ENCODE data around the gene SH3BGRL3. TPM values are rescaled to one million over a fixed set of nuclear protein-coding genes. Genes with fewer than 3 reads are reported as not detected.

The SH3BGRL3 gene
- total RNA-seq, 4 donors from 2014 or later, result 134 to 314 (median 215) TPM

GRCh38 chr1:26314501-26314900 lies 34.6 kb downstream of the SH3BGRL3 start:
- H3K4me3 ChIP-seq, result no peak overlapping the region
- H3K4me1 ChIP-seq, result peaks cover 0 to 11% (median 0%) of the 10 kb centered on the region in 4 donors
- H3K36me3 ChIP-seq, result no peaks in the 10 kb centered on the region
- TF ChIP-seq, protein P1, sequence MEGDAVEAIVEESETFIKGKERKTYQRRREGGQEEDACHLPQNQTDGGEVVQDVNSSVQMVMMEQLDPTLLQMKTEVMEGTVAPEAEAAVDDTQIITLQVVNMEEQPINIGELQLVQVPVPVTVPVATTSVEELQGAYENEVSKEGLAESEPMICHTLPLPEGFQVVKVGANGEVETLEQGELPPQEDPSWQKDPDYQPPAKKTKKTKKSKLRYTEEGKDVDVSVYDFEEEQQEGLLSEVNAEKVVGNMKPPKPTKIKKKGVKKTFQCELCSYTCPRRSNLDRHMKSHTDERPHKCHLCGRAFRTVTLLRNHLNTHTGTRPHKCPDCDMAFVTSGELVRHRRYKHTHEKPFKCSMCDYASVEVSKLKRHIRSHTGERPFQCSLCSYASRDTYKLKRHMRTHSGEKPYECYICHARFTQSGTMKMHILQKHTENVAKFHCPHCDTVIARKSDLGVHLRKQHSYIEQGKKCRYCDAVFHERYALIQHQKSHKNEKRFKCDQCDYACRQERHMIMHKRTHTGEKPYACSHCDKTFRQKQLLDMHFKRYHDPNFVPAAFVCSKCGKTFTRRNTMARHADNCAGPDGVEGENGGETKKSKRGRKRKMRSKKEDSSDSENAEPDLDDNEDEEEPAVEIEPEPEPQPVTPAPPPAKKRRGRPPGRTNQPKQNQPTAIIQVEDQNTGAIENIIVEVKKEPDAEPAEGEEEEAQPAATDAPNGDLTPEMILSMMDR (IDR thresholded peaks at IDR 0.05), result no peak
- TF ChIP-seq POLR2A (IDR thresholded peaks at IDR 0.05), result no peak
- no peak for TF ChIP-seq EP300 (IDR thresholded peaks at IDR 0.05; ENCODE audit: low read depth)
- TF ChIP-seq POLR2AphosphoS5 (IDR thresholded peaks at IDR 0.05), result no peak
- intact Hi-C loops (cut with DNase I; ENCODE audit: low total_unique reads) (no loop called here), in situ Hi-C loops (cut with MboI; ENCODE audit: low pct_ligation_motif_present in 1 of 4, low pct_unique_long_range_greater_than_20kb in 1 of 4, low sequenced_read_pairs in 3 of 4) (no loop called here)
- peak overlapping the region in 2 of 4 donors; percentile 29 to 50 for H3K27ac ChIP-seq
- WGBS, 2 donors (ENCODE audit: low coverage in 1 of 2), result 76 to 87% methylated on average over 5 of the region's 5 CpGs
- DNase-seq, result no peak
- H3K27me3 ChIP-seq, result no peaks in the 10 kb centered on the region
- no peaks in the 10 kb centered on the region for H3K9me3 ChIP-seq

DNA sequence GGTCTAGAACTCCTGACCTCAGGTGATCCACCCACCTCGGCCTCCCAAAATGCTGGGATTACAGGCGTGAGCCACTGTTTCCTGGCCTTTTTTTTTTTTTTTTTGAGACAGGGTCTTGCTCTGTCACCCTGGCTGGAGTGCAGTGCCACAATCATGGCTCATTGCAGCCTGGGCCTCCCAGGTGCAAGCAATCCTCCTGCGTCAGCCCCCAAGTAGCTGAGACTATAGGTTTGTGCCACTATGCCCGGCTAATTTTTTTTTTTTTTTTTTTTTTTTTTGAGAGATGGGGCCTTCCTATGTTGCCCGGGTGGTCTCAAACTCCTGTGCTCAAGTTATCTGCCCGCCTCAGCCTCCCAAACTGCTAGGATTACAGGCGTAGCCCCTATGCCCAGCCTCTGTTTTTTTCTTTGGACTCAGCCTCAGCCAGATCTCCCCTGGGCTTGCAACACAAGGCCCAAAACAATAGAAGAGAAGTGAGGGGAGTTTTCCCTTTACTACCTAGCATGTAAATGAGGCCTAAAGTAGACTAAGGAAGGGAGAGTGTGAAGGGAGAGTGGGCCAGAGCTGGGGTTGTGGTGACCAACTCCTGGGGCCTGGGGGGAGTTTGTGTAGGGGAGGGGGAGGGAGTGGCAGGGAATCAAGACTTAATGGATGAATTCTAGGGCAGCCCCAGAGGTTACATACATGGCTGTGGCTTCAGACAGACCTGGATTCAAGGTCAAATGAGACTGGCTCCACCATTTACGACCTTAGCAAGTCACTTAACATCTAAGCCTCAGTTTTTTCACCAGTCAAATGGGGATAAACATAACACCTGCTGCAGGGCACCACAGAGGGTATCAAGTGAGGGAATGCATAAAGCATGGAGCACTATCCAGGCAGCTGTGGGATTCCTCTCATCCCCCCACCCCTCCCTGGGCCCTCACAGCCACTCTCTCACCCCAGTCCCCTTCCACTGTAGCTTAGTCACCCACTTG lies 36.3 kb downstream of the SH3BGRL3 start:
- intact Hi-C loops (cut with DNase I; ENCODE audit: low total_unique reads) (no loop called here), in situ Hi-C loops (cut with MboI; ENCODE audit: low pct_ligation_motif_present in 1 of 4, low pct_unique_long_range_greater_than_20kb in 1 of 4, low sequenced_read_pairs in 3 of 4) (no loop called here)
- peak overlapping the region in 3 of 4 donors; percentile 6 to 50 (median 41) for H3K27ac ChIP-seq

DNA sequence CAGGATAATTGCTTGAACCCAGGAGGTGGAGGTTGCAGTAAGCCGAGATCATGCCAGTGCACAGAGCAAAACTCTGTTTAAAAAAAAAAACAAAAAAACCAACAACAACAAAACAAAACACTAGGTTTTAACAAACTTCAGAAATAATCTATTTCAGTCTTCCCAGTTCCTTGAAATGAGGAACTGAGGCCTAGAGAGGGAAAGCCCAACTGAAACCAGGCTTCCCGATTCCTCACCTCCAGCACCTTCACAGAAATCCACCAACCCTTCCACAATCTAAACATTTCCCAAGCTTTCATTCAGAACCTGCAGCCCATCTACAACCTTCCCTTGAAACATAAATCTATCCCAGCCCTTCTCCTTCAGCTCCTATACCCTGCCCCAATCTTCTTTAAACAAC lies 37.3 kb downstream of the SH3BGRL3 start:
- Histone ChIP-seq H3K27ac (peak overlapping the region; percentile 62 to 72 (median 64)), H3K36me3 (no peaks in the 10 kb centered on the region), H3K27me3 (no peaks in the 10 kb centered on the region), H3K9me3 (no peaks in the 10 kb centered on the region), H3K4me3 (no peak overlapping the region), H3K4me1 (peaks cover 4 to 22% (median 6%) of the 10 kb centered on the region in 4 donors)
- intact Hi-C loops (cut with DNase I; ENCODE audit: low total_unique reads) (no loop called here), in situ Hi-C loops (cut with MboI; ENCODE audit: low pct_ligation_motif_present in 1 of 4, low pct_unique_long_range_greater_than_20kb in 1 of 4, low sequenced_read_pairs in 3 of 4) (no loop called here)
- WGBS, 2 donors (ENCODE audit: low coverage in 1 of 2), result 43 to 71% methylated on average over 1 to 2 of the region's 2 CpGs
- no peak for TF ChIP-seq POLR2AphosphoS5 (IDR thresholded peaks at IDR 0.05)
- TF ChIP-seq EP300 (IDR thresholded peaks at IDR 0.05; ENCODE audit: low read depth), result no peak
- TF ChIP-seq, protein P1 (IDR thresholded peaks at IDR 0.05), result no peak
- TF ChIP-seq POLR2A (IDR thresholded peaks at IDR 0.05), result no peak
- DNase-seq, result no peak

More for the DNA sequence above, 36.3 kb downstream of the SH3BGRL3 start:
- Histone ChIP-seq H3K4me1 (peaks cover 1 to 15% (median 3%) of the 10 kb centered on the region in 4 donors), H3K36me3 (no peaks in the 10 kb centered on the region), H3K4me3 (no peak overlapping the region), H3K27me3 (no peaks in the 10 kb centered on the region), H3K9me3 (no peaks in the 10 kb centered on the region)
- DNase-seq, result no peak
- 69 to 85% methylated on average over 3 to 8 of the region's 8 CpGs for WGBS, 2 donors (ENCODE audit: low coverage in 1 of 2)
- no peak for TF ChIP-seq POLR2A (IDR thresholded peaks at IDR 0.05)
- no peak for TF ChIP-seq EP300 (IDR thresholded peaks at IDR 0.05; ENCODE audit: low read depth)
- TF ChIP-seq POLR2AphosphoS5 (IDR thresholded peaks at IDR 0.05), result no peak
- TF ChIP-seq, protein P1 (IDR thresholded peaks at IDR 0.05), result no peak

DNA sequence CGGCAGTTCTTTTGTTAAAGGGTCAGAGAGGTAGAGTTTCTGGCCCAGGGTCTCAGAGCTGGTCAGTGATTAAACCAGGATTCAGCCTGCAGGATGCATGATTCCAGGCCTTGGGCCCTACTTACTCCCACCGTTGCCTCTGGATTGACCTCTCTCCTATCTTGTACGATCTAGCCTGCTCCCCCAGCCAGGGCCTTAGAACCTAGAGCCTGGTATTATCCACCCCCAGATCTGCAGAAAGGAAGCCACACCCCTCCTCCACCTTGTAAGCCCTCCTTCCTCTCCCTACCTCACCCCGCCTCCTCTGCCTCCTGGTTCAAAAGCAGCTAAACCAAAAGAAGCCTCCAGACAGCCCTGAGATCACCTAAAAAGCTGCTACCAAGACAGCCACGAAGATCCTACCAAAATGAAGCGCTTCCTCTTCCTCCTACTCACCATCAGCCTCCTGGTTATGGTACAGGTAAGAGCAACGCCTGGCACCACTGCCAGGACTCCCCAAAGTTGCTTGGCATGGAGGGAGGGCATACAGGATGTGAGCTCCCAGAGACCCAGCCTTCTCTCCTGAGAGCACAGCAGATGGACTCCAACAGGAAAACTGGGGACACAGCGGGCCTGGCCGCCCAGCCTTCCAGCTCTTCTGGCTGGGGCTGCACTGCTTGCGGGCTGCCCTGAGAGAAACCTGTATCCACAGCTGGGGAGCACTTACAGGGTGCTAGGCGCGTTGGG lies 37.9 kb downstream of the SH3BGRL3 start, which contains the start of gene CD52:
CD52 (plus strand) TSS at position 347 of the 726 bp plus-strand sequence; CDS start at position 407, 60 bp downstream.
- DNase-seq, result peak; percentile 63
- 61 to 70% methylated on average over 2 to 12 of the region's 12 CpGs for WGBS, 2 donors (ENCODE audit: low coverage in 1 of 2)
- intact Hi-C loops (cut with DNase I; ENCODE audit: low total_unique reads), result no loop called here
- TF ChIP-seq POLR2AphosphoS5 (IDR thresholded peaks at IDR 0.05), result peak in 2 of 3 donors; percentile 33 to 42
- TF ChIP-seq EP300 (IDR thresholded peaks at IDR 0.05; ENCODE audit: low read depth), result no peak
- TF ChIP-seq, protein P1 (IDR thresholded peaks at IDR 0.05), result no peak
- TF ChIP-seq POLR2A (IDR thresholded peaks at IDR 0.05), result peak; percentile 43
- Histone ChIP-seq H3K9me3 (no peaks in the 10 kb centered on the region), H3K4me3 (peak within 1 kb of the TSS in 2 of 4 donors; percentile 11 to 44), H3K36me3 (no peaks in the 10 kb centered on the region), H3K27ac (peak within 1 kb of the TSS; percentile 62 to 72 (median 64)), H3K27me3 (no peaks in the 10 kb centered on the region), H3K4me1 (peaks cover 4 to 22% (median 6%) of the 10 kb centered on the region in 4 donors)
- in situ Hi-C loops (cut with MboI; ENCODE audit: low pct_ligation_motif_present in 1 of 4, low pct_unique_long_range_greater_than_20kb in 1 of 4, low sequenced_read_pairs in 3 of 4), result no loop called here

Measured in transverse colon (tissue), 4 donors.